CD14-positive monocyte (primary cell): Measurements from ENCODE around the gene ZNF334. TPM values are rescaled to one million over a fixed set of nuclear protein-coding genes. Genes with fewer than 3 reads are reported as not detected.

Source experiments
- DNase-seq, 3 donors: peaks; one replicate each; pipeline ENCODE4 v3.0.0-alpha.2; 2011 to 2022
- H2AFZ ChIP-seq: 2 replicates; pipeline ENCODE4 v1.6.0; 2012; ENCODE audit warnings: mild to moderate bottlenecking, low read depth, low read length, inconsistent platforms; ENCODE audit not compliant: insufficient read depth, poor library complexity, severe bottlenecking
- H3K27ac ChIP-seq, 2 donors: 1 replicate in 1 of 2; 2 replicates in 1 of 2; pipeline ENCODE4 v1.5.1; 2012 to 2013; ENCODE audit warnings: low read length in 2 of 2, control low read depth in 1 of 2, inconsistent platforms in 1 of 2, low read depth in 1 of 2, mild to moderate bottlenecking in 1 of 2
- H3K27me3 ChIP-seq, 2 donors: one replicate each; pipeline versions ENCODE4 v1.6.0 to v1.6.1; 2011 to 2013; ENCODE audit warnings: low read length in 2 of 2; ENCODE audit not compliant: control insufficient read depth in 2 of 2, insufficient read depth in 2 of 2
- H3K36me3 ChIP-seq, 2 donors: replicated peaks in 1 of 2; 1 replicate in 1 of 2; 2 replicates in 1 of 2; pipeline versions ENCODE4 v1.5.1 to v1.6.1; 2012 to 2013; ENCODE audit warnings: low read length in 2 of 2, control low read depth in 1 of 2, inconsistent platforms in 1 of 2, mild to moderate bottlenecking in 1 of 2; ENCODE audit not compliant: insufficient read depth in 2 of 2, control insufficient read depth in 1 of 2
- H3K4me1 ChIP-seq, 2 donors: 1 replicate in 1 of 2; 2 replicates in 1 of 2; pipeline versions ENCODE4 v1.5.1 to v1.6.1; 2012 to 2013; ENCODE audit warnings: low read length in 2 of 2, control low read depth in 1 of 2, inconsistent platforms in 1 of 2, mild to moderate bottlenecking in 1 of 2, moderate library complexity in 1 of 2; ENCODE audit not compliant: insufficient read depth in 2 of 2, control insufficient read depth in 1 of 2
- H3K4me2 ChIP-seq: replicated peaks from 2 replicates; pipeline ENCODE3; 2012; ENCODE audit warnings: low read length, moderate library complexity, mild to moderate bottlenecking; ENCODE audit not compliant: poor library complexity, severe bottlenecking; ENCODE audit errors: extremely low read depth
- H3K4me3 ChIP-seq, 3 experiments: fragments of 200-600 bp in 1 of 3; sonication (generic) in 1 of 3; replicated peaks in 1 of 3; 1 replicate in 2 of 3; 2 replicates in 1 of 3; pipeline ENCODE4 v1.5.1; 2011 to 2013; ENCODE audit warnings: low read length in 3 of 3, mild to moderate bottlenecking in 3 of 3, control low read depth in 2 of 3, low read depth in 2 of 3, inconsistent platforms in 1 of 3, moderate library complexity in 1 of 3
- H3K79me2 ChIP-seq: 2 replicates; pipeline ENCODE4 v1.6.0; 2012; ENCODE audit warnings: mild to moderate bottlenecking, control low read depth, inconsistent platforms, low read length, moderate library complexity; ENCODE audit not compliant: insufficient read depth
- H3K9ac ChIP-seq: 2 replicates; pipeline ENCODE4 v1.6.0; 2017; ENCODE audit warnings: low read length, mild to moderate bottlenecking; ENCODE audit not compliant: insufficient read depth, poor library complexity, severe bottlenecking
- H3K9me3 ChIP-seq, 2 donors: replicated peaks in 1 of 2; 1 replicate in 1 of 2; 2 replicates in 1 of 2; pipeline versions ENCODE4 v1.5.1 to v1.6.1; 2012 to 2013; ENCODE audit warnings: low read length in 2 of 2, control low read depth in 1 of 2; ENCODE audit not compliant: control insufficient read depth in 1 of 2, insufficient read depth in 1 of 2
- H4K20me1 ChIP-seq: 2 replicates; pipeline ENCODE4 v1.6.0; 2012; ENCODE audit warnings: mild to moderate bottlenecking, low read length, control low read depth, moderate library complexity; ENCODE audit not compliant: insufficient read depth
- H3K27ac Mint-ChIP-seq, 7 donors: one replicate each; pipeline ENCODE4 v1.8.0; 2020; ENCODE audit warnings: mild to moderate bottlenecking in 7 of 7, mixed read lengths in 7 of 7, moderate library complexity in 6 of 7, inconsistent platforms in 2 of 7
- H3K27me3 Mint-ChIP-seq, 3 donors: one replicate each; pipeline ENCODE4 v1.8.0; 2021 to 2022; ENCODE audit warnings: low read depth in 3 of 3, mild to moderate bottlenecking in 3 of 3, mixed read lengths in 3 of 3, moderate library complexity in 3 of 3, inconsistent platforms in 1 of 3
- H3K36me3 Mint-ChIP-seq, 2 donors: one replicate each; pipeline ENCODE4 v1.8.0; 2020; ENCODE audit warnings: mixed read lengths in 2 of 2, inconsistent platforms in 1 of 2, mild to moderate bottlenecking in 1 of 2
- H3K4me1 Mint-ChIP-seq: one replicate; pipeline ENCODE4 v1.8.0; 2020; ENCODE audit warnings: mild to moderate bottlenecking, mixed read lengths
- H3K4me3 Mint-ChIP-seq, 2 donors: one replicate each; pipeline ENCODE4 v1.8.0; 2020; ENCODE audit warnings: mild to moderate bottlenecking in 2 of 2, mixed read lengths in 2 of 2, moderate library complexity in 1 of 2
- H3K9me3 Mint-ChIP-seq, 7 donors: one replicate each; pipeline ENCODE4 v1.8.0; 2020 to 2022; ENCODE audit warnings: mixed read lengths in 7 of 7, mild to moderate bottlenecking in 6 of 7, moderate library complexity in 6 of 7, inconsistent platforms in 2 of 7
- CTCF ChIP-seq: fragments of 200-600 bp; IDR thresholded peaks from one replicate; pipeline ENCODE4 v1.8.0; 2022; ENCODE audit warnings: antibody characterized with exemption, mild to moderate bottlenecking
- WGBS: methylation state at CpG from one replicate; pipeline ENCODE4 v1.1.5; 2013; ENCODE audit warnings: missing lambda C conversion rate; ENCODE audit not compliant: insufficient coverage; 5-methylcytosine and 5-hydroxymethylcytosine counted together
- intact Hi-C, 2 donors: fragments of 100-400 bp; cut with micrococcal nuclease; formaldehyde crosslinking; loops; one replicate each; pipeline versions ENCODE4 v1.15.0 to v1.15.1; 2023
- polyA plus RNA-seq, 3 donors: library from polyadenylated mRNA; depleted of rRNA in 1 of 3; unstranded in 2 of 3; stranded (reverse) in 1 of 3; fragments of 300-500 nt in 2 of 3; fragments of >200 nt in 1 of 3; fragmentation: Illumina TruSeq in 2 of 3; gene quantifications; 1 replicate in 2 of 3; 2 replicates in 1 of 3; pipeline ENCODE4 v1.2.3, GENCODE V29; 2012 to 2021

Gene ZNF334
- polyA plus RNA-seq, 3 donors = 0.04 TPM; not detected in 2

- Mint-ChIP-seq H3K9me3 (peaks cover 0 to 4% (median 0%) of the 10 kb centered on the region in 7 donors), H3K4me1 (no peaks in the 10 kb centered on the region), H3K27ac (no peak overlapping the region), H3K4me3 (no peak overlapping the region), H3K36me3 (no peaks in the 10 kb centered on the region), H3K27me3 (peaks cover 2 to 34% (median 6%) of the 10 kb centered on the region in 3 donors)
- Histone ChIP-seq H3K36me3 (no peaks in the 10 kb centered on the region), H3K9me3 (no peaks in the 10 kb centered on the region), H4K20me1 (no peaks in the 10 kb centered on the region), H3K79me2 (no peaks in the 10 kb centered on the region), H2AFZ (no peak overlapping the region), H3K4me1 (no peaks in the 10 kb centered on the region), H3K9ac (no peak overlapping the region), H3K27me3 (peaks cover 0 to 6% of the 10 kb centered on the region in 2 donors), H3K27ac (no peak overlapping the region), H3K4me3 (no peak overlapping the region), H3K4me2 (no peak overlapping the region)
- WGBS = no CpG with 5 or more reads among the region's 3 CpGs
- no peak for DNase-seq
- intact Hi-C loops = no loop called here
- TF ChIP-seq CTCF = no peak
Observed at GRCh38 chr20:46488451-46488850, 24.9 kb downstream of the ZNF334 start.

GRCh38 chr20:46487628-46488027 is 25.7 kb downstream of the ZNF334 start:
- H3K4me3 ChIP-seq = no peak overlapping the region
- no peak for TF ChIP-seq CTCF
- no peak overlapping the region for H3K9ac ChIP-seq
- no peak overlapping the region for H3K4me2 ChIP-seq
- no peak overlapping the region for H2AFZ ChIP-seq
- no peaks in the 10 kb centered on the region for H3K79me2 ChIP-seq
- peaks cover 2 to 6% of the 10 kb centered on the region in 2 donors for H3K27me3 ChIP-seq
- WGBS = no CpG with 5 or more reads among the region's 2 CpGs
- no peak overlapping the region for H3K27ac ChIP-seq
- DNase-seq = no peak
- Mint-ChIP-seq H3K27me3 (peaks cover 2 to 27% (median 6%) of the 10 kb centered on the region in 3 donors), H3K4me1 (no peaks in the 10 kb centered on the region), H3K4me3 (no peak overlapping the region), H3K36me3 (no peaks in the 10 kb centered on the region), H3K27ac (no peak overlapping the region), H3K9me3 (peaks cover 0 to 2% (median 0%) of the 10 kb centered on the region in 7 donors)
- intact Hi-C loops = no loop called here
- H4K20me1 ChIP-seq = no peaks in the 10 kb centered on the region
- no peaks in the 10 kb centered on the region for H3K36me3 ChIP-seq
- H3K4me1 ChIP-seq = no peaks in the 10 kb centered on the region
- H3K9me3 ChIP-seq = no peaks in the 10 kb centered on the region
